HG03039 (cell line): Measurements from ENCODE around the gene SPIB.
A peak's percentile ranks its signal among the peaks of the same experiment; 100 is the strongest.
"Not testable (repeated sequence)": the region's sequence is repeated elsewhere in the genome, so short reads cannot be mapped to it uniquely, and the experiment has no call there.

Experiments
- ATAC-seq: cut with Tn5 transposase; IDR thresholded peaks from one replicate; pipeline ENCODE4 v1.9.1; 2021; ENCODE audit warnings: mild to moderate bottlenecking, moderate library complexity; ENCODE audit not compliant: unreplicated experiment

The SPIB gene

DNA sequence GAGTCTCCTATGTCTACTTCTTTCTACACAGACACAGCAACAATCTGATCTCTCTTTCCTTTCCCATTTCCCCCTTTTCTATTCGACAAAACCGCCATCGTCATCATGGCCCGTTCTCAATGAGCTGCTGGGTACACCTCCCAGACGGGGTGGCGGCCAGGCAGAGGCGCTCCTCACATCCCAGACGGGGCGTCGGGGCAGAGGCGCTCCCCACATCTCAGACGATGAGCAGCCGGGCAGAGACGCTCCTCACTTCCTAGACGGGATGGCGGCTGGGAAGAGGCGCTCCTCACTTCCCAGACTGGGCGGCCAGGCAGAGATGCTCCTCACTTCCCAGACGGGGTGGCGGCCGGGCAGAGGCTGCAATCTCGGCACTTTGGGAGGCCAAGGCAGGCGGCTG lies 27.8 kb upstream of the SPIB start:
- ATAC-seq: not testable (repeated sequence)

DNA sequence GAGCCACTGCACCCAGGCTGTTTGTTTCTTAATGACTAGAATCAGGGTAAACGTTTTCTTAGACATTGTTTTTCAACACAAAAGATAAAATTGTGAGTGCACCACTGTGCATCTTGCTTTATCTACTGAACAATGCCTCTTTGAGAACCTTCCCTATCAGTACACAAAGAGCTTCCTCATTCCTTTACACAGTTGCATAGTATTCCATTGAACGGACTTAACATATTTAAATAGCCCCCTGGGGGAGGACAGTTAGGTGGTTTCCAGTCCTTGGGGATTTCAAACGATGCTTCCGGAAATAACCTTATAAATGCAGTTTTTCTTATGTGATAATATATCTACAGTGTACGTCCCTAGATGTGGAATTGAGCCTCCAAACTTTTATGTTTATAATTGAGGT lies 26.0 kb upstream of the SPIB start:
- no peak for ATAC-seq

DNA sequence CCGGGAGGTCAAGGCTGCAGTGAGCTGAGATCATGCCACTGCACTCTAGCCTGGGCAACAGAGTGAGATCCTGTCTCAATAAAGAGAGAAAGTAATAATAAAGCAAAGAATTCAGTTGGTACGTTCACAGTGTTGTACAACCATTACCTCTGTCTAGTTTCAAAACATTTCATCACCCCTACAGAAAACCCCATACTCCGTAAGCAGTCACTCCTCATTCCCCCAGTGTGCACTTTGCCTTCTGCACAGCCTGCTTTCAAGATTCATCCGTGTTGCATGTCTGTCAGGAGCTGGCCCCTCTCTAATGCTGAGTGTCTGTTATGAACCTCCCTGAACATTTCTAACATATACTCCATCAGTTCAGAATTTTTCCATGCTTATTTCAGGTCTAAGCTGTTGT lies 25.1 kb upstream of the SPIB start:
- no peak for ATAC-seq

DNA sequence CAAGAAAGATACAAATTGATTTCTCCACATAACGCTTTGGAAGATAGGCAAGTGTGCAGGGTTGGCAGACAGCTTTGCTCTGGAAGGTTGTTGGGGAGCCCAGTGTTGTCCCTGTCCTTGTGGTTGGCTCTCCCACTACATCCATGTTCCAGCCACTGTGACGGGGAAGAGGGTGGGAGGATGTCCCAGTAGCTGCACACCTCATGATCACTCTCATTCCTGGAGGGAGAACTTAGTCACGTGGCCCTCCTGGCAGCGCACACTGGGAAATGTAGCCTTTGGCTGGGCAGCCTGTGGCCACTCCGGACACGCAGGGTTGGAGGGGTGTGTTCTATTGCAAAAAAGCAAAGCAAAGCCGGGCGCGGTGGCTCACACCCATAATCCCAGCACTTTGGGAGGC lies 24.7 kb upstream of the SPIB start:
- ATAC-seq: no peak

DNA sequence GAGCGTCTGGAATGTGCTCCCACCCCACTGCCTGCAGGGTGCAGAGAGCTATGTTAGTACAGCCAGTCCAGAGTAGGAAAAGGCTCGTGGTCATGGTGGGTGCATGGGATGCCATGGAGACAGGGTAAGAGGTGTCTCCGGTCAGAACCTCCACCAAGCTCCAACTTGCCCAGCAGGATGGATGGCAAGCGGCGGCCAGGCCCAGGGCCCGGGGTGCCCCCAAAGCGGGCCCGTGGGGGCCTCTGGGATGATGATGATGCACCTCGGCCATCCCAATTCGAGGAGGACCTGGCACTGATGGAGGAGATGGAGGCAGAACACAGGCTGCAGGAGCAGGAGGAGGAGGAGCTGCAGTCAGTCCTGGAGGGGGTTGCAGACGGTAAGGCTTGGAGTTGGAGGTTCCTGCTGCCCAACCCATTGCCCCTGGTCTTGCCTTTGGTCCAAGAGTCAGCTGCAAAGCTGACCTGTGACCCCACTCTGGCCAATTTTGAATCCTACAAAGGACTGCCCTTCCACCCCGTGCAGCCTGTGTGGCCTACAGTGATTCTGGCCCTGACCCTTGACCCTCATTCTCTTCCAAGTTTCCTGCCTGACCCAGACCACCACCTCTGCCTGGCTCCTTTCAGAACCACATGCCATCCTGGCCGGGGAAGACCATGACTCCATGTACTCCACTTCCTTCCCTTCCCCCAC lies 19.9 kb upstream of the SPIB start:
- ATAC-seq: no peak

DNA sequence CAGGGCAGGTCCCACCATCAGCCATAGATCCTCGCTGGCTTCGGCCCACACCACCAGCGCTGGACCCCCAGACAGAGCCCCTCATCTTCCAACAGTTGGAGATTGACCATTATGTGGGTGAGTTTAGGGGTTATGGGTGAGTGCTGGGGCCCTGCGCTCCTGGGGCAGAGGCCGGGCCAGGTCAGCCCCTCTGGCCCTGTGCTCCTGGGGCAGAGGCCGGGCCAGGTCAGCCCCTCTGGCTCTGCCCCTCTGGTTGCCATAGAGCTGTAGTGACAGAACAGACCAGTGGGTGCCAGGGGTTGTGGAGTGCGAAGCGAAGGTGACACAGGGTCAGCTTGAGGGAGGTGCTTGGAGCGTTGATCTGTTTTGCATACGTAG lies 19.4 kb upstream of the SPIB start:
- no peak for ATAC-seq

DNA sequence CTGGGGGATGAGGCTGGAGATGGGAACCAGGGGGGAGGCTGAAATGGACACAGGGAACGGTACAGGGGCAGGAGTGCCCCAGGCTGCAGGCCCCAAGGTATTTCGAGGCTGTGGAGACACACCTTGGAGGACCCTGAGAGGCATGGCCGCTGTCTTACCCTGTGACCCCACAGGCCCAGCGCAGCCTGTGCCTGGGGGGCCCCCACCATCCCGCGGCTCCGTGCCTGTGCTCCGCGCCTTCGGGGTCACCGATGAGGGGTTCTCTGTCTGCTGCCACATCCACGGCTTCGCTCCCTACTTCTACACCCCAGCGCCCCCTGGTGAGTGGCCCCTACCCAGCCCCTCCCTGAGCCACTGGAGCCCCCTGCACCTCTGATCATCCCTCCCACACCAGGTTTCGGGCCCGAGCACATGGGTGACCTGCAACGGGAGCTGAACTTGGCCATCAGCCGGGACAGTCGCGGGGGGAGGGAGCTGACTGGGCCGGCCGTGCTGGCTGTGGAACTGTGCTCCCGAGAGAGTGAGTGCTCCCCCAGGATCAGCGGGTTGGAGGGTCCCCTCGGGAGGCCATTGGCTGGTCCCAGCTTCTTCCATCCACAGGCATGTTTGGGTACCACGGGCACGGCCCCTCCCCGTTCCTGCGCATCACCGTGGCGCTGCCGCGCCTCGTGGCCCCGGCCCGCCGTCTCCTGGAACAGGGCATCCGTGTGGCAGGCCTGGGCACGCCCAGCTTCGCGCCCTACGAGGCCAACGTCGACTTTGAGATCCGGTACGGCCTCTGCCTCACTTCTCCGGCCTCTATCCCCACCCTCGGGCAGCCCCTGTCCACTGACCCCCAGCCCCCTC lies 16.9 kb upstream of the SPIB start:
- ATAC-seq: no peak

DNA sequence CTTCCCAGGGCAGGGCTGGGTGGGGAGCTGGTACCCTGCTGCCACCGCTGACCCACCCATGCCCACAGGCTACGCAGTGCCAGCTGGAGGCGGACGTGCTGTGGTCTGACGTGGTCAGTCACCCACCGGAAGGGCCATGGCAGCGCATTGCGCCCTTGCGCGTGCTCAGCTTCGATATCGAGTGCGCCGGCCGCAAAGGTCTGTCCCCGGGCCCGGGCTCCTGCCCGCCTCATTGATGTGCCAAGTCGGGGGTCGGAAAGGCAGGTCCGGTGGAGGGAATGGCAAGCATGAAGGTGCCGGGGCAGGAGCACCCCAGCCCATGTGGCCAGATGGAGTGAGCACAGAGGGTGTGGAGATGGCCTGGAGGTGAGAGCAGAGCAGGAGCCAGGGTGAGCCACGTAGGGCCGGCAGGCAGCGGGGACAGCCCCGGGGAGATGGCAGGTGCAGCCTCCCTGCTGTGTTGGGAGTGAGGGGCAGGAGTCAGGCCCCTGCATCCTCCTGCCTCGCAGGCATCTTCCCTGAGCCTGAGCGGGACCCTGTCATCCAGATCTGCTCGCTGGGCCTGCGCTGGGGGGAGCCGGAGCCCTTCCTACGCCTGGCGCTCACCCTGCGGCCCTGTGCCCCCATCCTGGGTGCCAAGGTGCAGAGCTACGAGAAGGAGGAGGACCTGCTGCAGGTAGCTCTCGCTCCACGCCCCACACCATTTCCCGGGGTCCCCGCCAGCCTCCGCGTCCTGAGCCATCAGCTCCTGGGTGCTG lies 16.0 kb upstream of the SPIB start:
- ATAC-seq: no peak

DNA sequence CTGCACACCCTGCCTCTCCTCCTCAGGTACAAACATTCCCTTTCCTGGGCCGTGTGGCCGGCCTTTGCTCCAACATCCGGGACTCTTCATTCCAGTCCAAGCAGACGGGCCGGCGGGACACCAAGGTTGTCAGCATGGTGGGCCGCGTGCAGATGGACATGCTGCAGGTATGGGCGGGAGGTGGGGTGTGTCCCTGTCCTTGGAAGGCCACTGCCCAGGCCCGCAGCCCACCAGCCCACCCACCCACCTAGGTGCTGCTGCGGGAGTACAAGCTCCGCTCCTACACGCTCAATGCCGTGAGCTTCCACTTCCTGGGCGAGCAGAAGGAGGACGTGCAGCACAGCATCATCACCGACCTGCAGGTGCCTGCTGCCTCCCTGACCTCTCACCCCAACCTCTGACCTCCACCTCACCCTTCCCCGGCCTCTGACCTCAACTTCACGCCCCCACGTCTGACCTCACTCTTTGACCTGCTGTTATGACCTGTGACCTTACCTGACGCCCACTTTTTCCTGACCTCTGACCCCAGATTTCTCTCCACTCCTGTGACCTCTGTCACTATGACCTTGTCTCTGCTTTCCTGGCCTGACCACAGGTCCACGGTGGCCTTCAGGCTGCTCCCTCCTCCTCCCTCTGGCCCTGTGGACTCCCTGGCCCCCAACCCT lies 12.4 kb upstream of the SPIB start:
- ATAC-seq: no peak

DNA sequence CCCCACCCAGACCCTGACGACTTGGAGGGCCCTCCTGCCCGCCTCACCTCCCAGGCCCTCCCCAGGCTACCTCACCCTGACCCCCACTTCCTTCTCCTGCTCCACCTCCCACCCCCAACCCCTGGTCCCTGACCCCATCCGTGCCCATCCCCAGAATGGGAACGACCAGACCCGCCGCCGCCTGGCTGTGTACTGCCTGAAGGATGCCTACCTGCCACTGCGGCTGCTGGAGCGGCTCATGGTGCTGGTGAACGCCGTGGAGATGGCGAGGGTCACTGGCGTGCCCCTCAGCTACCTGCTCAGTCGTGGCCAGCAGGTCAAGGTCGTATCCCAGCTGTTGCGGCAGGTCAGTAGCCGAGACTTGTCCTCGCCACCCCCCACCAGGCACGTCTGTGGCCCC lies 11.9 kb upstream of the SPIB start:
- no peak for ATAC-seq

DNA sequence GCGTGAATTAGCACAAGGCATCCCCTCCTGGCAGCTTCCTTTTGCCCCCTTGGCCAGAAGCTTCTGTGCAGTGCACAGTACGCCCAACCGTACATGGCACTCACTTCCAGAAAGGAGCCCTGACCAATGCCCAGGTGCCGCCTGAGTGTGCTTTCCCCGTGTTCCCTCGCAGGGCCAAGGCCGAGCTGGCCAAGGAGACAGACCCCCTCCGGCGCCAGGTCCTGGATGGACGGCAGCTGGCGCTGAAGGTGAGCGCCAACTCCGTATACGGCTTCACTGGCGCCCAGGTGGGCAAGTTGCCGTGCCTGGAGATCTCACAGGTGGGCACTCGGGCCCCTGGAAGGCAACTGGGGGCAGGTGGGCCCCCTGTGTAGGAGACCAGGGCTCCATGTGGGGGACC lies 9.4 kb upstream of the SPIB start:
- ATAC-seq: no peak

DNA sequence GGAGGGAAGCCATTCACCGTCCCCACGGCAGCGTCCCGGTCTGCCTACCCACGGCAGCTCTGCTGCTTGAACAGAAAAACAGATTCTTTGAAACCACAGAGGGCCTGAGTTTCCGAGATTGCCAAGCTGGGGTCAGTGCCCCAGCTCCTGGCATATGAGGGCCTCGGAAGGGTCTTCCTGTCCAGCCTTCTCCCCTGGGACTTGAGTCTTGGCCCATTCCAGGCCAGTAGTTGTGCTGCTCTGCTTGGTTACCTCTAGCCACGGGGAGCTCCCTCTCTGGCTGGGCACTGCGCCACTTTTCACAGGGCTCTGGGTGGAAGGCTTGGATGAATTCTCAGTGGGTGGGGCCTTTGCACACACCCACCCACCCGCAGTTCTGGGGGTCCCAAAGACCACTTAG lies 8.6 kb upstream of the SPIB start:
- ATAC-seq: no peak

DNA sequence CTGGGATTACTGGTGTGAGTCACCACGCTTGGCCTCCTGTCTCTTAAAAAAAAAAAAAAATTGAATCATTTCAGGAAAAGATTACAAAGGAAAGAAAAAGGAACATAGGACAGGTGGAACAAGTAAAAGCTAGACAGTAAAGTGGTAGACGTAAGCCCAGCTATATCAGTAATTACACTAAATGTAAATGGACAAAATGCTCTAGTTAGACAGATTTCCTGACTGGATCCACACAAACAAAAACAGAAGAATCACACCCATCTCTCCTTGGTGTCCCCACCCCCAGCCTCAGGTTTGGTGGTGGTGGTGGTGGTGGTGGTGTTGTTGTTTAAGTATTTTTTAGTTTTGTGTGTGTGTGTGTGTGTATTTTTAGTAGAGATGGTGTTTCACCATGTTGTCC lies 6.3 kb upstream of the SPIB start:
- no peak for ATAC-seq

DNA sequence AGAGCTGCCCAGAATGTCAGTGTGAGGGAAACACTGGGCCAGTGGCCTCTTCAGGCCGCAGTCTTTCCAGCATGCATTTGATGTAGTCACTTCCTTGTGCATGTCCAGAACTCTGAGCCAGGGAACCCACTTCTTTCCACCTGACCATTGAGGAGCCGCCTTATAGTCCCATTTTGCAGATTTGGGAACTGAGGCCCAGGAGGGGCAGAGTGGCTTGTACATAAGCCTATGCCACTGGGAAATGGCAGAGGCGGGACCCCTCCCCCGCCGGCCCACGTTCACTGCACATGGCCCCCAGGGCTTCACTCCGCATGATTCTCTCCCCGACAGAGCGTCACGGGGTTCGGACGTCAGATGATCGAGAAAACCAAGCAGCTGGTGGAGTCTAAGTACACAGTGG lies 5.6 kb upstream of the SPIB start:
- no peak for ATAC-seq

DNA sequence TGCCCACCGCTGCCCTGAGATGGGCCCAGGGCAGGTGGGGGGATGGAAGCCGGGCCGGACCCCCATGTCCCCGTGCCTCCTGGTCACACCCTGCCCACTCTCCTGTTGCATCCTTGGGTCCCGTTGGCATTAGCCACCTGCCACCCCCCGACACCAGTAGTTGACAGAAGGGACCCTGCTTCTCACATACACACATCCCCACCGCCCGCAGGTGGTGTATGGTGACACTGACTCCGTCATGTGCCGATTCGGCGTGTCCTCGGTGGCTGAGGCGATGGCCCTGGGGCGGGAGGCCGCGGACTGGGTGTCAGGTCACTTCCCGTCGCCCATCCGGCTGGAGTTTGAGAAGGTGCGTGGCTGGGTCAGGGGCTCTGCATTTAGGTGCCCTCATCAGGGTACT lies 5.2 kb upstream of the SPIB start:
- ATAC-seq: no peak

DNA sequence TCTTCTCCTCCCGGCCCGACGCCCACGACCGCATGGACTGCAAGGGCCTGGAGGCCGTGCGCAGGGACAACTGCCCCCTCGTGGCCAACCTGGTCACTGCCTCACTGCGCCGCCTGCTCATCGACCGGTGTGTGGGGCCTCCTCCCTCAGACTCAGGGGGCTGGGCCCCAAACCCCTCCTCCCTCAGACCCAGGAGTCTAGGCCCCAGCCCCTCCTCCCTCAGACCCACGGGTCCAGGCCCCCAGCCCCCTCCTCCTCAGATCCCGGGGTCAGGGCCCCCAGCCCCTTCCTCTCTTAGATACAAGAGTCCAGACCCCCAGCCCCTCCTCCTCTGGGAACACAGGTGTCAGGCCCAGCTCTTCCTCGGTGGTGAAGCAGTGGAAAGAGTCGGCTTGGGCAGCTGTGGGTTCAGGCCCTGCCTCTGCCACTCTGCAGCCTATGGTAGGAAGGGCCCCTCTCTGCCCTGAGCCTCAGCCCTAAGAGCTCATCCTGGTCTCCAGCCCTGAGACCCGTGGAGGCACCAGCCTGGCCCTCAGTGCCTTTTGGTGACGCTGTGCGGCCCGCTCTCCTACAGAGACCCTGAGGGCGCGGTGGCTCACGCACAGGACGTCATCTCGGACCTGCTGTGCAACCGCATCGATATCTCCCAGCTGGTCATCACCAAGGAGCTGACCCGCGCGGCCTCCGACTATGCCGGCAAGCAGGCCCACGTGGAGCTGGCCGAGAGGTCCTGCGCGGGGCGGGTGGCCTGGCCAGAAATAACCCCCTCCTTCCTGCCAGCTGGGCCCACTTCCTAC lies 3.7 kb upstream of the SPIB start:
- peak; percentile 8 for ATAC-seq

DNA sequence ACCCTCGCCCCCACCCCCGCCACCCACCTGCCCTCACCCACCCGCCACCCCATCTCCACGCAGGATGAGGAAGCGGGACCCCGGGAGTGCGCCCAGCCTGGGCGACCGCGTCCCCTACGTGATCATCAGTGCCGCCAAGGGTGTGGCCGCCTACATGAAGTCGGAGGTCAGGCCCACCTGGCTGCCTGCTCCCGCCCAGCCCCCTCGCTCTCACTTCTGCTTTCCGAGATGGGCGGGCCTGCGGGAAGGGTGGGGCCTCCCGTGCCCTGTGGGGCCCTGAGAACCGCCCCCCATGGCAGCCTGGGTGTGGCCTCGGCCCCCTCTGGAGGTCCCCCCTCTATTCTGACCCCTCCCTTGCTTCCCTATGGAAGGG lies 3.1 kb upstream of the SPIB start:
- ATAC-seq: peak; percentile 40

DNA sequence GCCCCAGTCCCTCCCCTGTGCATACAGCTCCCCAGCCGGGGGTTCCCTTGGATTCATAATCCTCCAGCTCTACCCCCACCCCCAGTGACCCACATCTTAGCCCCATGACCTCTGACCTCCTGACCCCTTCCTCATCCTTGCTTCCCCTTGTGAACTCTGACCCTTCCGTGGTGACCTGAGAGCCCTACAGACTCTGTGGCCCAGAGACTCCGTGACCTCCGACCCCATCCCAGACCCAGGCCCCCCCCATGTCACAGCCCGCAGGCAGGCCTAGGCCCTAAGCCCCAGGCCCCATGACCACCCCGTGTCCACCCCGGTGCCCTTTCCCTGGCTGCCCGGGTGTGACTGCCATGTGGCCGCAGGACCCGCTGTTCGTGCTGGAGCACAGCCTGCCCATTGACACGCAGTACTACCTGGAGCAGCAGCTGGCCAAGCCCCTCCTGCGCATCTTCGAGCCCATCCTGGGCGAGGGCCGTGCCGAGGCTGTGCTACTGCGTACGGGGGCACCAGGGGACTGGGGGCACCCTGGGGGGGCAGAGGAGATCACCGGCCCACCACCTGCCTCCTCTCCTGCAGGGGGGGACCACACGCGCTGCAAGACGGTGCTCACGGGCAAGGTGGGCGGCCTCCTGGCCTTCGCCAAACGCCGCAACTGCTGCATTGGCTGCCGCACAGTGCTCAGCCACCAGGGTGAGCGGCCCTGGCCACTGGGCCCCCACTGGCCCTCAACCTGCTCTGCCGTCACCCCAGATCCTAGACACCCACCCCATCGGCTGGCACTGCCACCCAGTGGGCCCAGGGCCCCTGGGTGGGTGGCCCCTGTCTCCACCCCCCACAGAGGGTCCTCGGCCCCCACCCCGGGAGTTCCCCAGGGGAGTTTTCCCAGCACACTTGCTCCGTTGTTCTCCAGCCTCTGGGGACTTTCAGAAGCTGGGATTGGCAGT lies 2.4 kb upstream of the SPIB start:
- no peak for ATAC-seq
